Adrenal gland (tissue), 12 donors: Measurements from ENCODE around the gene LUM. TPM values are rescaled to one million over a fixed set of nuclear protein-coding genes. Genes with fewer than 3 reads are reported as not detected.

Experiments used
- DNase-seq, 7 donors: peaks; one replicate each; pipeline ENCODE4 v3.0.0-alpha.2; 2019 to 2020
- H3K27ac ChIP-seq, 5 donors: fragments of 200-600 bp; sonication (generic) in 4 of 5; 1 replicate in 3 of 5; 2 replicates in 2 of 5; pipeline versions ENCODE4 v1.5.1 to v1.8.0; 2016 to 2020; ENCODE audit warnings: mild to moderate bottlenecking in 1 of 5
- H3K27me3 ChIP-seq: fragments of 200-600 bp; 2 replicates; pipeline ENCODE4 v1.8.0; 2021
- H3K36me3 ChIP-seq, 2 donors: fragments of 200-600 bp; replicated peaks in 1 of 2; 1 replicate in 1 of 2; 2 replicates in 1 of 2; pipeline versions ENCODE4 v1.5.1 to v1.8.0; 2018 to 2022
- H3K4me1 ChIP-seq, 2 donors: fragments of 200-600 bp; replicated peaks in 1 of 2; 1 replicate in 1 of 2; 2 replicates in 1 of 2; pipeline versions ENCODE4 v1.5.1 to v1.8.0; 2018 to 2021
- H3K4me3 ChIP-seq, 4 donors: fragments of 200-600 bp; sonication (generic) in 3 of 4; one replicate each; pipeline ENCODE4 v1.5.1; 2016 to 2018
- H3K9me3 ChIP-seq, 3 donors: fragments of 200-600 bp; sonication (generic) in 1 of 3; replicated peaks in 1 of 3; 1 replicate in 2 of 3; 2 replicates in 1 of 3; pipeline versions ENCODE4 v1.5.1 to v1.8.0; 2016 to 2021
- POLR2A ChIP-seq, 2 donors: fragments of 450-650 bp; IDR thresholded peaks; one replicate each; pipeline ENCODE4 v1.6.1; 2017; ENCODE audit warnings: antibody characterized with exemption in 2 of 2, mild to moderate bottlenecking in 2 of 2, moderate library complexity in 1 of 2
- WGBS, 4 donors: extraction: QIAGEN DNeasy Blood & Tissue Kit in 2 of 4; methylation state at CpG; one replicate each; pipeline versions ENCODE4 v1.1.5 to v1.1.7; 2013 to 2017; 5-methylcytosine and 5-hydroxymethylcytosine counted together
- intact Hi-C, 2 donors: fragments of 100-400 bp; cut with DNase I; formaldehyde crosslinking; loops; one replicate each; pipeline versions ENCODE4 v1.14.1 to v1.15.0; 2022 to 2023
- polyA plus RNA-seq, 3 donors: library from polyadenylated mRNA; stranded (reverse); fragments of 200-250 nt in 2 of 3; fragments of 350-450 nt in 1 of 3; fragmentation: Illumina TruSeq in 1 of 3; extraction: RNeasy Lipid Tissue Mini Kit (QIAGEN cat#74804) in 1 of 3; gene quantifications; one replicate each; pipeline ENCODE4 v1.2.3, GENCODE V29; 2013 to 2014
- total RNA-seq, 9 donors: library from RNA; depleted of rRNA in 4 of 9; stranded (reverse); fragments of >200 nt in 4 of 9; fragments of 120-200 nt in 1 of 9; fragmentation: NEBNext Ultra II Directional in 1 of 9; extraction: Animal tissue kit (Norgen Biotek cat#: 25700) in 1 of 9; gene quantifications; one replicate each; pipeline versions ENCODE4 v1.1.0 to v1.2.4, GENCODE V29; 2013 to 2023
- TF ChIP-seq, protein P1 (sequence below), 6 experiments: fragments of 450-650 bp in 4 of 6; fragments of 200-600 bp in 2 of 6; sonication (generic) in 1 of 6; IDR thresholded peaks; 1 replicate in 5 of 6; 2 replicates in 1 of 6; pipeline versions ENCODE4 v1.5.1 to v1.8.0; 2016 to 2021; ENCODE audit warnings: antibody characterized with exemption in 6 of 6, mild to moderate bottlenecking in 2 of 6, moderate library complexity in 1 of 6
- donor health status: healthy with polysubstance abuse.
- donor health status: Bipolar disorder and iron deficiency.
- donor health status: DM: yes; HTN: yes; CAD: no.
- donor health status: DM: no; HTN: no; CAD: no.
- donor health status: DM: no; HTN: no; CAD: no.
- donor health status: DM: yes; HTN: yes; CAD: no.

Gene LUM
- total and polyA plus RNA-seq, 12 donors: 68.2 to 1,150 (median 385) TPM

DNA sequence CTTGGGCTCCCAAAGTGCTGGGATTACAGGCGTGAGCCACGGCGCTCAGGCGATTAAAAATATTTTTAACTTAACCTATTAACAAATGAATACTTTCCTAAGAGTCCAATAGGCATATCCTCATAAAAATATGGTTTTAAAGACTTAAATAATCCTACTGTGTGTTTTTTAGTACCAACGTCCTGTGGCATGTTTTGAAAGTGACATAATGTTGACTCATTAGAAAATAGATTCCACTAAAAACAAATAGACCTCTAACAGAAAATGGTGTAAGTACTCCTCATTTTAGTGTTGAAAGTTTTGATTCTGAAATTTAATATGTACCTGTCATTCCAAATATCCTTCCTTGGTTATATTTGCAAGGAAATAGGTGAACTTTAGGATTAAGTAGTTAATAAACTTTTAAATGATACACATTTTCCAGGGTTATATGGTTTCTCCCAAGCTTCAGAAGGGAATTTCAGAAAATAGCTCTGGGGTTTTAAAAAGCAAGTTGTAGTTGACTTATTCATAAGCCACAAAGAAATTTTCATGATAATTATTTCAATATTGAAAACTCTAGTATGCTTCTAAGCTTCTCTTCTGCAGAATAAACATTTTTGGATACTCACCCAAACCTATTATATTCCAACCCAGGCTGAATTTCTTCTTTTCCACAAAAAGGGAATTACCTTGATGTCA is 12.1 kb upstream of the LUM start:
- no peaks in the 10 kb centered on the region for H3K27me3 ChIP-seq
- TF ChIP-seq, protein P1, sequence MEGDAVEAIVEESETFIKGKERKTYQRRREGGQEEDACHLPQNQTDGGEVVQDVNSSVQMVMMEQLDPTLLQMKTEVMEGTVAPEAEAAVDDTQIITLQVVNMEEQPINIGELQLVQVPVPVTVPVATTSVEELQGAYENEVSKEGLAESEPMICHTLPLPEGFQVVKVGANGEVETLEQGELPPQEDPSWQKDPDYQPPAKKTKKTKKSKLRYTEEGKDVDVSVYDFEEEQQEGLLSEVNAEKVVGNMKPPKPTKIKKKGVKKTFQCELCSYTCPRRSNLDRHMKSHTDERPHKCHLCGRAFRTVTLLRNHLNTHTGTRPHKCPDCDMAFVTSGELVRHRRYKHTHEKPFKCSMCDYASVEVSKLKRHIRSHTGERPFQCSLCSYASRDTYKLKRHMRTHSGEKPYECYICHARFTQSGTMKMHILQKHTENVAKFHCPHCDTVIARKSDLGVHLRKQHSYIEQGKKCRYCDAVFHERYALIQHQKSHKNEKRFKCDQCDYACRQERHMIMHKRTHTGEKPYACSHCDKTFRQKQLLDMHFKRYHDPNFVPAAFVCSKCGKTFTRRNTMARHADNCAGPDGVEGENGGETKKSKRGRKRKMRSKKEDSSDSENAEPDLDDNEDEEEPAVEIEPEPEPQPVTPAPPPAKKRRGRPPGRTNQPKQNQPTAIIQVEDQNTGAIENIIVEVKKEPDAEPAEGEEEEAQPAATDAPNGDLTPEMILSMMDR (IDR thresholded peaks at IDR 0.05): no peak
- TF ChIP-seq POLR2A (IDR thresholded peaks at IDR 0.05): no peak
- H3K36me3 ChIP-seq: no peaks in the 10 kb centered on the region
- no peaks in the 10 kb centered on the region for H3K9me3 ChIP-seq
- H3K4me1 ChIP-seq: no peaks in the 10 kb centered on the region
- WGBS, 4 donors: 86 to 90% (median 88%) methylated on average over 5 of the region's 5 CpGs
- intact Hi-C loops: no loop called here
- no peak for DNase-seq
- H3K27ac ChIP-seq: no peak overlapping the region
- no peak overlapping the region for H3K4me3 ChIP-seq

DNA sequence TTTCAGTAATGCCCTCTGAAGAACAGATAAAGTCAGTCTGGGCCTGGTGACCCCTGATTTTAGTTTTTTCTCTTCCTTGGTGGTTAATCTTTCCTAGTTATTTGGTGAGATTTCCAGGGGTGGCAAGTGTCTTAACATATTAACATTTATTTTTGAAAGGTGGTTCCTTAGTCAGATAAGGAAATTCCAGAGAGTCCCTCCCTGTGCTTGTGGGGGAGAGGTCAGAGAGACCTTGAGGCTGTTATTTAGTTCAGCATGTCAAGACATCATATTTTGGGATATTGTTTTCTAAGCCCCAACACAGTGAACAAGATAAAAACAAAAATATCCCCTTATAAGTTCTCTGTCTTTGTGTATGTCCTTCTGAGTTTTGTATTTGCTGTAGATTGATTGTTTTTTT is 9.5 kb upstream of the LUM start:
- no peaks in the 10 kb centered on the region for H3K9me3 ChIP-seq
- no peaks in the 10 kb centered on the region for H3K27me3 ChIP-seq
- no peaks in the 10 kb centered on the region for H3K4me1 ChIP-seq
- no peak for TF ChIP-seq POLR2A (IDR thresholded peaks at IDR 0.05)
- TF ChIP-seq, protein P1 (IDR thresholded peaks at IDR 0.05): no peak
- no peak overlapping the region for H3K27ac ChIP-seq
- intact Hi-C loops: no loop called here
- no peak for DNase-seq
- H3K4me3 ChIP-seq: no peak overlapping the region
- H3K36me3 ChIP-seq: no peaks in the 10 kb centered on the region

DNA sequence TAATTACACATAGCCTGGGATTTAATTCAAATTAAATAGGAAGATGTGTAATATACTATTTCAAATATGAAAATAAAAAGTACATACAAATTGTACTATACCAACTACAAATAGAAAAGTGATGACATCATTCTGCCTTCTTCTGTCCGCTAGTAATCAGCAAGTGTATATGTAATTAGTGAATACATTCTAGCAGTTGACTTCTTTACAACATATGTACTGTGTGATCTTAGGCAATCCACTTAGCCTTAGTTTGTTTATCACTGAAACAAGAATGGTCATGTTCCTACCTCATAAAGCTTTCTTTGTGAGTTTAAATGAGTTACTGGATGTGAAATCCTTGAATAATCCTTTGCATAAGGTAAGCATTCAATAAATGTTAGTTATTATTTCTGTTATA is 7.8 kb upstream of the LUM start:
- no peak for DNase-seq
- intact Hi-C loops: no loop called here
- 89 to 91% (median 90%) methylated on average over 1 of the region's 1 CpG for WGBS, 4 donors
- H3K27ac ChIP-seq: no peak overlapping the region
- H3K4me1 ChIP-seq: no peaks in the 10 kb centered on the region
- H3K4me3 ChIP-seq: no peak overlapping the region
- H3K36me3 ChIP-seq: no peaks in the 10 kb centered on the region
- no peaks in the 10 kb centered on the region for H3K9me3 ChIP-seq
- no peaks in the 10 kb centered on the region for H3K27me3 ChIP-seq
- no peak for TF ChIP-seq POLR2A (IDR thresholded peaks at IDR 0.05)
- TF ChIP-seq, protein P1 (IDR thresholded peaks at IDR 0.05): no peak

DNA sequence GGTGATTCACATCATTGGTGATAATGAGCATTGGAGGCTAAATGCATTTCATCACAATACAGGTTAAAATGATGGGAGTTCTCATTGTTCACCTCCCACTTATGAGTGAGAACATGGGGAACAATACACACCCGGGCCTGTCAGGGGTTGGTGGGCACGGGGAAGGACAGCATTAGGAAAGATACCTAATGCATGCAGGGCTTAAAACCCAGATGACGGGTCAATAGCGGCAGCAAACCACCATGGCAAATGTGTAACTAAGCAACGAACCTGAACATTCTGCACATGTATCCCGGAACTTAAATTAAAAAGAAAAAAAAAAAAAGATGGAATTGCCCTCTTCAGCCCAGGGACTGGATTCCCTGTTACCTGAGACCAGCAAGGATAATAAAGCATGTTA is 2.3 kb upstream of the LUM start:
- Histone ChIP-seq H3K27ac (no peak overlapping the region), H3K4me3 (no peak overlapping the region), H3K4me1 (no peaks in the 10 kb centered on the region), H3K9me3 (peaks cover 0 to 8% (median 0%) of the 10 kb centered on the region in 3 donors), H3K27me3 (no peaks in the 10 kb centered on the region), H3K36me3 (no peaks in the 10 kb centered on the region)
- WGBS, 4 donors: 85 to 94% (median 88%) methylated on average over 6 of the region's 6 CpGs
- TF ChIP-seq, protein P1 (IDR thresholded peaks at IDR 0.05): no peak
- no peak for TF ChIP-seq POLR2A (IDR thresholded peaks at IDR 0.05)
- DNase-seq: no peak
- intact Hi-C loops: no loop called here
